Caki2 (cell line): ENCODE results near the gene NOP56. TPM values are rescaled to one million over a fixed set of nuclear protein-coding genes. Genes with fewer than 3 reads are reported as not detected.

Source experiments
- DNase-seq: peaks from one replicate; pipeline ENCODE4 v3.0.0-alpha.2; 2015; ENCODE audit warnings: low read depth
- in situ Hi-C: cut with HindIII; loops from 2 replicates; pipeline ENCODE4 v1.10.0; 2016; ENCODE audit warnings: low sequenced_read_pairs, low pct_unique_long_range_greater_than_20kb, mixed read lengths
- total RNA-seq: library from RNA; depleted of rRNA; stranded (reverse); fragments of >200 nt; shearing (Covaris generic); gene quantifications from 2 replicates; pipeline ENCODE4 v1.2.3, GENCODE V29; 2014; ENCODE audit warnings: low replicate concordance

Gene NOP56
- total RNA-seq, 1 experiment from 2014 or later: 336 TPM

DNA sequence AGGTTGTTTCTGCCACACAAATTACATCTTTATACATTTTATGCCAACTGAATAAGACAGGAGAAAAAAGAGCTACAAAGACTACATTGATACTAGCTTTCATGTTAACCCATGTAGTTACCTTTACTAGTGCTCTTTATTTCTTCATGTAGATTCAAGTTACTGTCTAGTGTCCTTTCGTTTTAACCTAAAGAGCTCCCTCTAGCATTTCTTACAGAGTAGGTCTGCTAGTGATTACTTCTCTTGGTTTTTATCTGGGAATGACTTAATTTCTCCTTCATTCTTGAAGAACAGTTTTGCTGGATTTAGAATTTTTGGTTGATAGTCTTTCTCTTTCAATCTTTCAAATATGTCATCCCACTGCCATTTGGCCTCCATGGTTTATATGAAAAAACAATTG is 21.2 kb upstream of the NOP56 start:
- in situ Hi-C loops: no loop called here
- DNase-seq: no peak

DNA sequence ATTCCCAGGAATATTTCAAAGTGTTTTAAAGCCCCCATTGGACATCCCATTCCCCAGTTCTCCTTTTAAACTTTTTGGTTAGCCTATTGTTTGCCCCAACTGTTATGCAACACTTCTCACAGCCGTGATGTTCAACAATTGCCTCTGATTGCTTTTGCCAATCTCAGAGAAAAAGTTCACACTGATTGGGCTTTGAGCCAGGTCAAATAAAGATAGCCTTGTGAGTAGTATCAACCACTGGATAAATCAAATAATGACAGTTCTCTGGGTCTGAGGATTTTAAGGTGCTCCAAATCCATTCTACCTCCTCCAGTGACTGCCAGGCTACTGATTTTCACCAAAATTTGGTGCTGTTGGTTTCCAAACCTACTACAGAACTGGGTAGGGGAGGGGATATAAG is 19.1 kb upstream of the NOP56 start:
- in situ Hi-C loops: no loop called here
- no peak for DNase-seq

- in situ Hi-C loops: no loop called here
- no peak for DNase-seq
These were observed 15.2 kb upstream of the NOP56 start for GRCh38 chr20:2637246-2637645.

GRCh38 chr20:2640260-2640659 is 12.2 kb upstream of the NOP56 start:
- in situ Hi-C loops: no loop called here
- DNase-seq: no peak

DNA sequence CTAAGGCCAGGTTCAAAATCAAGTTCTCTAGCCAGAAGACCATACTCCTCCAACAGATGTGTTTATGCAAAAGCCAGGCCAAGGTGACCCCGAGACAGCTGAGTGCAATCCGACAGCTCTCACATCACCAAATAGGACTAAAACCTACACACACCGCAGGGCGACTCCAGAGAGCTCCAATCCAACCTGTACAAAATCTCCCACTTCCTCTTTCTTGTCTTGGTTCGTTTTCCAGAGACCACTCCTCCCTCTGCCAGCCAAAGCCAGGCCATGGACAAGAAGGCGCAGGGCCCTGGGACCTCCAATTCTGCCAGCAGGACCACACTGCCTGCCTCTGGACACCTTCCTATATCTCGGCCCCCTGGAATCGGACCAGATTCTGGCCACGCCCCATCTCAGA is 11.5 kb upstream of the NOP56 start:
- DNase-seq: no peak
- in situ Hi-C loops: no loop called here

GRCh38 chr20:2643708-2644107 is 8.7 kb upstream of the NOP56 start:
- in situ Hi-C loops: no loop called here
- DNase-seq: no peak

- in situ Hi-C loops: no loop called here
- DNase-seq: no peak
These were observed 508 bp downstream of the NOP56 start for GRCh38 chr20:2652724-2653555.

GRCh38 chr20:2653556-2654383 is 1.3 kb downstream of the NOP56 start:
- no peak for DNase-seq
- in situ Hi-C loops: no loop called here

GRCh38 chr20:2654384-2654822 is 2.0 kb downstream of the NOP56 start:
- in situ Hi-C loops: no loop called here
- no peak for DNase-seq

- in situ Hi-C loops: no loop called here
- no peak for DNase-seq
These were observed 2.4 kb downstream of the NOP56 start for GRCh38 chr20:2654831-2655230.

- DNase-seq: no peak
- in situ Hi-C loops: no loop called here
These were observed 3.1 kb downstream of the NOP56 start for GRCh38 chr20:2655331-2656116.

- no peak for DNase-seq
- in situ Hi-C loops: no loop called here
These were observed 4.2 kb downstream of the NOP56 start for GRCh38 chr20:2656471-2657117.

GRCh38 chr20:2657241-2657640 is 4.8 kb downstream of the NOP56 start:
- no peak for DNase-seq
- in situ Hi-C loops: no loop called here

DNA sequence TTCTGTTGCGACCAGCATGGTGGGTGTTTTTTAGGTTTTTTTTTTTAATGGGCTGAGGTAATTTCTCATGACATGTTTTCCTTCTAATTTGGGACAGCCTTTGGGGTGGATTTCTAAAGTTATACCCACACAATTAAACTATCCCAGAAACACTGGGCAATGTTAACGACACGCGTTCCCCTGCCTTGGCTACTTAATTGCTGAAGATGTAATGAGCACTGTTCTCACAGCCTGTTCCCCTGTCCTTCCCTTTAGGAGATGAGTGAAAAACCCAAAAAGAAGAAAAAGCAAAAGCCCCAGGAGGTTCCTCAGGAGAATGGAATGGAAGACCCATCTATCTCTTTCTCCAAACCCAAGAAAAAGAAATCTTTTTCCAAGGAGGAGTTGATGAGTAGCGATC is 5.2 kb downstream of the NOP56 start:
- in situ Hi-C loops: no loop called here
- DNase-seq: no peak

DNA sequence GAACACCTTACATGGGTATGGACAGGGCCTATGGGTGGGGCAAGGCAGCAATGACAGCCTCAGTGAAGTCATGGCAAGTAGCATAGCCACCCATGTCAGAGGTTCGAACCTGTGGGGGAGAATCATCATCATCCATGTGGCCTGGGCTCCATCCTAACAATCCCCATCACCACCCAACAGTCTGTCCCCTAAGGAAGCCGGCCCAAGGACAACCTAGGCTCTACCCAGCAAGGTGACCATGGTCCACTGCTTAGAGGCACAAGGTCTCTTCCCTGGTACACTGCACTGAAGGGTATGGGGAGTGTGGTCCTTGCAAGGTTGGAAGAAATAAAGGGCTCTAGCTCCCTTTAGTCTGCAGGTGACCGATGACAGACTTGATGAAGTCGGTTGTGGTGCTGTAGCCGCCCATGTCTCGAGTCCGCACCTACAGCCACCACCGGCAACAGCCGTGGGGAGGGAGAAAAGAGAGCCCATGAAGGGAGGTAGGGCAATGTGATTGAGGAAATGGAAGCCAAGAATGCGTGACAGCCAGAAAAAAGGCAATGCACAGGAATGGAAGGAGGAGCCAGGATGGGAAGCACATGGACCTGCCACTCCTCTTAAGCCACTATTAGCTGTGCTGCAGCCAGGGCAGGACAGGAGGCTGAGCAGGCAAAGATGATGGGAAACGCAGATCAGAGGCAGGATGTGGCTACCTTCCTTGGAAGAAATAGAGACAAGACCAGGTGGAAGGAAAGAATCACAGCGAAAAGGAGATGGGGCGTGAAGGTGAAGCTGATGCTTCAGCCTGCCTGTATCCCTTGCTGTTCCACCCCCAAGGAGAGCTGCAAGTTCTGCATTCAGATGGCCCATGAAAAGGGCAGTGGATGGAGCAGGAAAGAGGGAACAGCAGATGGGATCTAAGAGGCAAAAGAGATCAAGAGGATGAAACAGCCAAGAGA is 6.3 kb downstream of the NOP56 start:
- in situ Hi-C loops: no loop called here
- no peak for DNase-seq

DNA sequence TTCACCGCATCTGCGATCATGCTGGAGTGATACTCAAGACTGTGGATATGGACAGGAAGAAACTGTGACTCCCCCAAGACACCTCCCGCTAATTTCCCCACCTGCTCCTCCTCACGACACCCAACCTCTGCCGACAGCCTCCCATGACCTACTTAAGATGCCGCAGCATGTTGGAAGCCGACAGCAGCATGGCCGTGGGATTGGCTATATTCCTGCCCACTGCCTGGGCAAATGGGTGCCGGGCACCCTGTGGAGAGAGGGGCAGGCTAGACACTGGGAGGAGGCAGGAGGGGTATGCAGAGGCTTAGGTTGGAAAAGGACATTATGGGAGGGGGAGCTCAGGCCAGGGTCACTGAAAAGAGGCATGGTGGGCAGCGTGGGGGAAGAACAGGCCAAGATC is 7.1 kb downstream of the NOP56 start:
- no peak for DNase-seq
- in situ Hi-C loops: no loop called here

GRCh38 chr20:2663364-2663886 is 11.0 kb downstream of the NOP56 start:
- DNase-seq: no peak
- in situ Hi-C loops: no loop called here
